GM21528 (cell line): ENCODE measurements around the gene RINL.
A peak's percentile ranks its signal among the peaks of the same experiment; 100 is the strongest.
"Not testable (repeated sequence)": the region's sequence is repeated elsewhere in the genome, so short reads cannot be mapped to it uniquely, and the experiment has no call there.

ENCODE experiments used
- ATAC-seq: cut with Tn5 transposase; IDR thresholded peaks from one replicate; pipeline ENCODE4 v1.9.1; 2021; ENCODE audit warnings: mild to moderate bottlenecking, moderate library complexity; ENCODE audit not compliant: unreplicated experiment, low FRiP score

Gene RINL

DNA sequence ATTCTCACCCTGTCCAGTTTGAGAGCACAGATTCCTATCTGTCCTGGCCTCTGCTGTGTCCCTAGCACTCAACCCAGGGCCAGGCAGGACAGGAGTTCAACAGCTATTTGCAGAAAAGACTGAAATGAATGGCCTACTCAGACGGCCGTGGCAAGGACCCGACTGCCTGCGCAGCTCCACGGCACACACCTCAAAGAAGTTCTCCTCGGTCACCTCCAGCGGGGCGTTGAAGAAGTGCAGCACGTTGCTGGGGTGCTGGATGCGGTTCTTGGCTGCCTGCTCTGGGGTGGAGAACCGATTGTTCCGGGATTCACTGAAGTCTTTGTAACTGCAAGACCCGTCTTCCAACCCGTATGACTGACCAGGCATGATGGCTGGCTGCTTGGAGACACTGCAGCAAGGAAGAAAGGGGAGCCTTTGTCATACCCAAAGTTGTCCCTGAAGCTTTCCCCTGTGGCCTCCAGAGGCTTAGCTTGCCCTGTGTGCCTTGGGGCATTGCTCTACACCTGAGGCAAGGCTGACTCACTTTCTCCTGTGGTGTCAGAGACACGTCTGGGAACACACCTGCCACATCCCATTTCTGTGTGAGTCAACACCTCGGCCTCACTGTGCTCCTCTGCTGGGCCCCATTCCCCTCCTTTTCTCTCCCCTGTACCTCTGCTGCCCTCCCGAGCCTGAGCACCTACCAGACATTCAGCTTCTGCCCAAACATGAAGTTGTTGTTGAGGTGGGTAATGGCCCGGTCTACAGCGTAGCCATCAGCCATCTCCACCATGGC is 39.7 kb downstream of the RINL start:
- no peak for ATAC-seq

DNA sequence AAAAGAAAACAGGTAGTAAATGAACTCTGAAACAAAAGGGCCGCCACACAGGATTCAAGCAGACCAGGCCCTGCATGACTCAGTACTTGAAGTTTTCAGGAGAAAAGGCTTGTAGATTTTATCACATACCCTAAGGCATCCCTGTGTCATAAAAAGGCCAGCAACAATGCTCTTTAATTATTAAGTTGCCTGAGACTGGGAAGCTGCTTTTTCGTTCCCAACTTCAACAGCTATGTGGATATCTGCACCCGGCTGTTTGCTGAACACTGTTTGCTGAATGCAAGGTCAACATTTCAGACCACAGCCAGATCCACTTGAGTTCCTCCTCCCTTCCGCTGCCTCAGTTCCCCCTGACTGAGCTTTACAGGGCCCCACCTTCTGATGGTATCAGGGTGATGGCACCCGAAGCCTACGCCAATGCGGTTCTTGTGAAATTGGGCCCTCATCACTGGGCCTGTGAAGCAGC is 40.4 kb downstream of the RINL start:
- no peak for ATAC-seq

DNA sequence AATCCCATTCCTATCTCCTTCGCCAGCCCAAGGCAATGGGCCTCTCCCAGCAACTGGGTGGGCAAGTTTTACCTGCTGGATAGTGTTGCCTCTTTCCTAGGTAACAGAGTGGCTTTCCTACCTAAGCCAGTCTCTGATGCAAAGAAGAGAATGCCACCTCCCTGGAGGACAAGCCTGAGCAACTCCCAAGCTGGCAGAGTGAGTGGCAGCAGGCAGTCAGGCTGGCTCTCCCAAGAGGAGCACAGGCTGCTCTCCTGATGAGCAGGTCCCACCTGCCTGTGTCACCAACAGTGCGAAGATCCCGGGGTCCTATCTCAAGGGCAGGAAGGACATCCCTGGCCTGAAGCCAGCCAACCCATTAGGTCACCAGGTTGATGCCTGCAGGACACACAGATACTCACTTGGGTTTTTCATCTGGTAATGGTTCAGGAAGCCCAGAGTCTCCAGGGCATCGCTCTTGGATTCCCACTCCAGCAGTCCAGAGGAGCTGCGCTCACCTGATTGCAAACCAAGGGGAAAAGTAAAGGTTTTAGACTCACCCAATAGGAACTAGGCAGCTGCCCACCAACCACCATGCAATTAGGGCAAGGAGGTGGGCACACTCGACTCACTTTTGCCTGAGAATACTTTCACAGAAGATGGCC is 41.0 kb downstream of the RINL start:
- ATAC-seq: no peak

GRCh38 chr19:38836159-38836982 is 41.7 kb downstream of the RINL start:
- no peak for ATAC-seq

GRCh38 chr19:38834590-38834989 is 43.5 kb downstream of the RINL start:
- no peak for ATAC-seq

- no peak for ATAC-seq
Measured at GRCh38 chr19:38834104-38834490, 44.0 kb downstream of the RINL start.

- ATAC-seq: no peak
Measured at GRCh38 chr19:38833092-38833425, 45.0 kb downstream of the RINL start.

DNA sequence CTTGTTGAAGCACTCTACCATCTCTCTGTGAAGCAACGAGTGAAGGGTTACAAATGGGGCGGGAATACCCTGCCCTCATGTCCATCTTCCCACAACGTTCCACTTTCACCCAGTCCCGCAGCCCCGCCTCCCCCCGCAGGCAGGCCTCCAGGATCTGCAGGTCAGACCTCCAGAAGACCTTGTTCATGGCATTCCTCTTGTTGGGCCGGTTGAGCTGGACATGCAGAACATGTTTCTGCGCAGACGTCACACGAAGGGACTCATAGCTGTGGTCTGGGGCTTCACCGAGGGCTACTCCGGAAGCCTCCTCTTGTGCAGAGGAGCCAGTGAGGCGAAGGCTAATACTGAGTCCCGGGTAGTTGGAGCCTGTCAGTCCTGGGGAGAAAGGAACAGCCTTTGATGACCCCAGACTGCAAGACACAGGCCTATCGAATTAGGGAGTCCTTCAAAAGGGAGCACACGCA is 46.9 kb downstream of the RINL start:
- peak; percentile 39 for ATAC-seq

- ATAC-seq: no peak
Measured at GRCh38 chr19:38830039-38830733, 47.9 kb downstream of the RINL start.

GRCh38 chr19:38829203-38829602 is 48.9 kb downstream of the RINL start:
- ATAC-seq: not testable (repeated sequence)

GRCh38 chr19:38826856-38827551 is 51.1 kb downstream of the RINL start:
- no peak for ATAC-seq

GRCh38 chr19:38825936-38826335 is 52.1 kb downstream of the RINL start:
- ATAC-seq: not testable (repeated sequence)

GRCh38 chr19:38821230-38821825 is 56.7 kb downstream of the RINL start:
- ATAC-seq: not testable (repeated sequence)

- ATAC-seq: no peak
Measured at GRCh38 chr19:38819231-38819920, 58.7 kb downstream of the RINL start.
